ENCODE data around the gene ARRB2. TPM values are rescaled to one million over a fixed set of nuclear protein-coding genes. Genes with fewer than 3 reads are reported as not detected.

ARRB2 gene
- total and polyA plus RNA-seq, 2 of the 4 experiments (the other 2 are of a cell fraction), result 3.9 to 10.6 TPM

DNA sequence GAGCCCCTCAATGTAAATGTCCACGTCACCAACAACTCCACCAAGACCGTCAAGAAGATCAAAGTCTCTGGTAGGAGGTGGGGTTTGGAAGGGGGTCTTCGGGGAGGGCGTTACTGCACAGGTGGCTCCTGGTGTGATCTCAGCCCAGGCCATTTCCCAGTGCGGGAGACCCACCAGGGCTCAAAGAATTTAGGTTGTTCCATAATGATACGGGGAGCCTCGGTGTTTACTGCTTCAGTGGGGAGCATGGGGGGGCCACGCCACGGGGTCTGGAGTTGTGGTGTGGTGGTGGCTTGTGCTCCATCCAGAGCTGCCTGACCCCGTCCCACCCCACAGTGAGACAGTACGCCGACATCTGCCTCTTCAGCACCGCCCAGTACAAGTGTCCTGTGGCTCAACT lies 7.8 kb downstream of the ARRB2 start:
- no peaks in the 10 kb centered on the region for H3K79me1 ChIP-seq (ENCODE audit: low read depth in 1 of 2, low read length in 2 of 2)

More for the DNA sequence above, 7.8 kb downstream of the ARRB2 start:
- Histone ChIP-seq H4K91ac (ENCODE audit: insufficient read depth, low read depth, low read length) (no peak overlapping the region), H2AFZ (replicated peaks; ENCODE audit: low read length, poor library complexity) (no peak overlapping the region), H2AK9ac (replicated peaks; ENCODE audit: low read depth, low read length, poor library complexity) (no peak overlapping the region), H2BK120ac (ENCODE audit: low read depth, low read length) (no peak overlapping the region), H3K4ac (ENCODE audit: low read depth, low read length) (no peak overlapping the region), H3K56ac (ENCODE audit: extremely low read depth, insufficient read depth, low read length) (no peak overlapping the region), H2BK15ac (ENCODE audit: low read depth, low read length) (no peak overlapping the region), H3K18ac (ENCODE audit: low read depth, low read length) (no peak overlapping the region), H3K4me2 (ENCODE audit: low read depth, low read length) (no peak overlapping the region), H4K5ac (ENCODE audit: low read depth, low read length) (no peak overlapping the region), H3K23ac (ENCODE audit: low read depth, low read length) (no peak overlapping the region), H4K8ac (ENCODE audit: low read depth in 2 of 2, low read length in 2 of 2) (no peak overlapping the region), H3K14ac (replicated peaks; ENCODE audit: low read depth, low read length) (no peak overlapping the region), H2AK5ac (ENCODE audit: low read depth, low read length) (no peak overlapping the region), H3K27me3 (ENCODE audit: control insufficient read depth, insufficient read depth, low read length) (no peaks in the 10 kb centered on the region), H3K9ac (ENCODE audit: low read depth, low read length) (no peak overlapping the region), H3K4me3 (ENCODE audit: insufficient read depth, low read depth, low read length) (no peak overlapping the region), H3K4me1 (ENCODE audit: control insufficient read depth, insufficient read depth, low read length) (peaks cover 5% of the 10 kb centered on the region), H3K27ac (ENCODE audit: insufficient read depth, low read length) (no peak overlapping the region), H3K9me3 (ENCODE audit: control insufficient read depth, insufficient read depth, low read length) (no peaks in the 10 kb centered on the region), H2BK20ac (ENCODE audit: low read depth, low read length) (no peak overlapping the region), H4K20me1 (ENCODE audit: insufficient read depth, low read length) (0 out of 2 replicates have a peak, but pooled peaks cover 3% of the 10 kb centered on the region), H2BK5ac (ENCODE audit: low read depth, low read length, poor library complexity, severe bottlenecking) (no peak overlapping the region), H3K36me3 (ENCODE audit: control insufficient read depth, insufficient read depth, low read length) (peaks cover 2% of the 10 kb centered on the region; the same call in 1 of the 2 replicates), H3K9me1 (ENCODE audit: insufficient read depth, low read length) (peaks cover 5% of the 10 kb centered on the region)
- CTCF ChIA-PET, result no interaction called here
- TF ChIP-seq, protein P1, sequence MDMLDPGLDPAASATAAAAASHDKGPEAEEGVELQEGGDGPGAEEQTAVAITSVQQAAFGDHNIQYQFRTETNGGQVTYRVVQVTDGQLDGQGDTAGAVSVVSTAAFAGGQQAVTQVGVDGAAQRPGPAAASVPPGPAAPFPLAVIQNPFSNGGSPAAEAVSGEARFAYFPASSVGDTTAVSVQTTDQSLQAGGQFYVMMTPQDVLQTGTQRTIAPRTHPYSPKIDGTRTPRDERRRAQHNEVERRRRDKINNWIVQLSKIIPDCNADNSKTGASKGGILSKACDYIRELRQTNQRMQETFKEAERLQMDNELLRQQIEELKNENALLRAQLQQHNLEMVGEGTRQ (IDR thresholded peaks at IDR 0.05; ENCODE audit: low read depth, low read length), result no peak
- TF ChIP-seq CHD1 (IDR thresholded peaks at IDR 0.05; ENCODE audit: low read depth, low read length) (no peak), MAFK (IDR thresholded peaks at IDR 0.05; ENCODE audit: low read depth, low read length) (no peak), CEBPB (IDR thresholded peaks at IDR 0.05; ENCODE audit: low read depth, low read length) (no peak), SMC3 (IDR thresholded peaks at IDR 0.05; ENCODE audit: low read depth, low read length) (no peak), RAD21 (IDR thresholded peaks at IDR 0.05; ENCODE audit: low read length) (no peak), FOS (IDR thresholded peaks at IDR 0.05; ENCODE audit: low read depth, low read length) (no peak), MAZ (IDR thresholded peaks at IDR 0.05; ENCODE audit: borderline replicate concordance, low read depth, low read length) (no peak), POLR2A (IDR thresholded peaks at IDR 0.05; ENCODE audit: low read depth, low read length) (no peak), NFE2L2 (IDR thresholded peaks at IDR 0.05; ENCODE audit: low read depth, low read length) (no peak), RCOR1 (IDR thresholded peaks at IDR 0.05; ENCODE audit: insufficient replicate concordance, low read length) (no peak), MXI1 (IDR thresholded peaks at IDR 0.05; ENCODE audit: borderline replicate concordance, low read depth, low read length) (no peak), RFX5 (IDR thresholded peaks at IDR 0.05; ENCODE audit: low read depth, low read length) (no peak), BHLHE40 (IDR thresholded peaks at IDR 0.05; ENCODE audit: low read depth, low read length) (no peak)
- TF ChIP-seq, protein P2, sequence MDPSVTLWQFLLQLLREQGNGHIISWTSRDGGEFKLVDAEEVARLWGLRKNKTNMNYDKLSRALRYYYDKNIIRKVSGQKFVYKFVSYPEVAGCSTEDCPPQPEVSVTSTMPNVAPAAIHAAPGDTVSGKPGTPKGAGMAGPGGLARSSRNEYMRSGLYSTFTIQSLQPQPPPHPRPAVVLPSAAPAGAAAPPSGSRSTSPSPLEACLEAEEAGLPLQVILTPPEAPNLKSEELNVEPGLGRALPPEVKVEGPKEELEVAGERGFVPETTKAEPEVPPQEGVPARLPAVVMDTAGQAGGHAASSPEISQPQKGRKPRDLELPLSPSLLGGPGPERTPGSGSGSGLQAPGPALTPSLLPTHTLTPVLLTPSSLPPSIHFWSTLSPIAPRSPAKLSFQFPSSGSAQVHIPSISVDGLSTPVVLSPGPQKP (IDR thresholded peaks at IDR 0.05; ENCODE audit: borderline replicate concordance, low read depth, low read length), result no peak
- TF ChIP-seq, protein P3, sequence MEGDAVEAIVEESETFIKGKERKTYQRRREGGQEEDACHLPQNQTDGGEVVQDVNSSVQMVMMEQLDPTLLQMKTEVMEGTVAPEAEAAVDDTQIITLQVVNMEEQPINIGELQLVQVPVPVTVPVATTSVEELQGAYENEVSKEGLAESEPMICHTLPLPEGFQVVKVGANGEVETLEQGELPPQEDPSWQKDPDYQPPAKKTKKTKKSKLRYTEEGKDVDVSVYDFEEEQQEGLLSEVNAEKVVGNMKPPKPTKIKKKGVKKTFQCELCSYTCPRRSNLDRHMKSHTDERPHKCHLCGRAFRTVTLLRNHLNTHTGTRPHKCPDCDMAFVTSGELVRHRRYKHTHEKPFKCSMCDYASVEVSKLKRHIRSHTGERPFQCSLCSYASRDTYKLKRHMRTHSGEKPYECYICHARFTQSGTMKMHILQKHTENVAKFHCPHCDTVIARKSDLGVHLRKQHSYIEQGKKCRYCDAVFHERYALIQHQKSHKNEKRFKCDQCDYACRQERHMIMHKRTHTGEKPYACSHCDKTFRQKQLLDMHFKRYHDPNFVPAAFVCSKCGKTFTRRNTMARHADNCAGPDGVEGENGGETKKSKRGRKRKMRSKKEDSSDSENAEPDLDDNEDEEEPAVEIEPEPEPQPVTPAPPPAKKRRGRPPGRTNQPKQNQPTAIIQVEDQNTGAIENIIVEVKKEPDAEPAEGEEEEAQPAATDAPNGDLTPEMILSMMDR (conservative IDR thresholded peaks at IDR 0.05; ENCODE audit: low read depth, low read length), result no peak
- in situ Hi-C loops (cut with MboI; ENCODE audit: low sequenced_read_pairs), result loop anchor here (10.0 kb wide), 1 partner anchor 167 kb away; no protein-coding TSS in a partner anchor
- no CpG with 5 or more reads among the region's 13 CpGs for WGBS, 2 experiments (ENCODE audit: extremely low coverage in 2 of 2, insufficient read length in 1 of 2)
- no peak for ATAC-seq (ENCODE audit: low read depth)
- no TSS peak for BruUV-seq (replicated peaks)
- POLR2A ChIA-PET (ENCODE audit: unreplicated experiment), result no interaction called here
- DNase-seq, result no peak
- dilution Hi-C loops (cut with HindIII; ENCODE audit: low sequenced_read_pairs, unreplicated experiment), result no loop called here
- intact Hi-C loops (cut with micrococcal nuclease), result no loop called here
